Panc1 (cell line): Measurements from ENCODE around the gene MFGE8. TPM values are rescaled to one million over a fixed set of nuclear protein-coding genes. Genes with fewer than 3 reads are reported as not detected.
A peak's percentile ranks its signal among the peaks of the same experiment; 100 is the strongest.

Source experiments
- ATAC-seq: fragments of 200-7000 bp; cut with Tn5 transposase; 2 replicates; pipeline ENCODE4 v1.9.1; 2020; ENCODE audit warnings: mild to moderate bottlenecking, moderate library complexity
- BruUV-seq: library from RNA; stranded (reverse); fragments of 400-500 nt; replicated peaks from 2 replicates; lab custom pipeline; 2021; lab: Mats Ljungman, UMichigan
- CTCF ChIA-PET: fragments of 300-600 bp; sonication (Branson Sonifier 250); formaldehyde crosslinking; loops from one replicate; lab custom pipeline; 2022; ENCODE audit warnings: antibody characterized with exemption; lab: Charles Lee
- POLR2A ChIA-PET: fragments of 300-600 bp; sonication (Branson Sonifier 250); formaldehyde crosslinking; loops from one replicate; lab custom pipeline; 2022; ENCODE audit warnings: antibody characterized with exemption; lab: Charles Lee
- DNase-seq: peaks from one replicate; pipeline ENCODE4 v3.0.0-alpha.2; 2010; ENCODE audit warnings: low read depth, low spot score
- H3K27ac ChIP-seq: 2 replicates; pipeline ENCODE4 v1.5.1; 2011; ENCODE audit warnings: mild to moderate bottlenecking, low read length, inconsistent platforms
- H3K27me3 ChIP-seq: fragments of 200-500 bp; sonication (Bioruptor generic); 2 replicates; pipeline ENCODE4 v1.6.0; 2014; ENCODE audit warnings: low read length, inconsistent platforms; ENCODE audit not compliant: control insufficient read depth, insufficient read depth
- H3K36me3 ChIP-seq: fragments of 200-500 bp; sonication (Bioruptor generic); 2 replicates; pipeline ENCODE4 v1.5.1; 2014; ENCODE audit warnings: inconsistent platforms, mild to moderate bottlenecking, low read length, moderate library complexity; ENCODE audit not compliant: control insufficient read depth, insufficient read depth
- H3K4me1 ChIP-seq: 2 replicates; pipeline ENCODE4 v1.5.1; 2011; ENCODE audit warnings: inconsistent platforms, mild to moderate bottlenecking, low read length, moderate library complexity; ENCODE audit not compliant: control insufficient read depth, insufficient read depth
- H3K4me3 ChIP-seq, 2 experiments: 2 replicates each; pipeline ENCODE4 v1.5.1; 2011 to 2012; ENCODE audit warnings: low read depth in 2 of 2, low read length in 2 of 2, mild to moderate bottlenecking in 2 of 2, inconsistent platforms in 1 of 2, moderate library complexity in 1 of 2
- H3K9me3 ChIP-seq: fragments of 200-500 bp; sonication (Bioruptor generic); 2 replicates; pipeline ENCODE4 v1.5.1; 2014; ENCODE audit warnings: low read depth, mild to moderate bottlenecking, inconsistent platforms, low read length, moderate library complexity; ENCODE audit not compliant: control insufficient read depth, insufficient read depth
- POLR2AphosphoS5 ChIP-seq: IDR thresholded peaks from 2 replicates; pipeline ENCODE4 v1.6.1; 2012; ENCODE audit warnings: mild to moderate bottlenecking, low read depth, low read length, moderate library complexity
- SIN3A ChIP-seq: IDR thresholded peaks from 2 replicates; pipeline ENCODE4 v1.6.1; 2012; ENCODE audit warnings: low read depth, mild to moderate bottlenecking, low read length, moderate library complexity, borderline replicate concordance; ENCODE audit not compliant: insufficient read depth
- TCF7L2 ChIP-seq: IDR thresholded peaks from 2 replicates; pipeline ENCODE4 v1.6.1; 2011; ENCODE audit warnings: mild to moderate bottlenecking, low read depth, low read length, inconsistent platforms
- in situ Hi-C: cut with HindIII; loops from 2 replicates; pipeline ENCODE4 v1.10.0; 2016; ENCODE audit warnings: low sequenced_read_pairs, low pct_unique_long_range_greater_than_20kb
- intact Hi-C: fragments of 100-400 bp; cut with micrococcal nuclease; formaldehyde crosslinking; loops from one replicate; pipeline ENCODE4 v1.10.0; 2022; ENCODE audit not compliant: unreplicated experiment
- total RNA-seq: library from RNA; stranded (reverse); gene quantifications from one replicate; pipeline ENCODE4 v1.2.1, GENCODE V29; 2021; ENCODE audit not compliant: unreplicated experiment
- TF ChIP-seq, protein P1 (sequence below): fragments of 450-650 bp; IDR thresholded peaks from 2 replicates; pipeline ENCODE4 v1.5.1; 2017; ENCODE audit warnings: mild to moderate bottlenecking
- TF ChIP-seq, protein P2 (sequence below), 2 experiments: IDR thresholded peaks; 2 replicates each; pipeline ENCODE4 v1.6.1; 2011 to 2012; ENCODE audit warnings: low read depth in 2 of 2, control low read depth in 1 of 2, low read length in 1 of 2, mild to moderate bottlenecking in 1 of 2, moderate library complexity in 1 of 2; ENCODE audit not compliant: insufficient read depth in 1 of 2

MFGE8 gene
- total RNA-seq, 1 experiment from 2014 or later = 1,799 TPM

DNA sequence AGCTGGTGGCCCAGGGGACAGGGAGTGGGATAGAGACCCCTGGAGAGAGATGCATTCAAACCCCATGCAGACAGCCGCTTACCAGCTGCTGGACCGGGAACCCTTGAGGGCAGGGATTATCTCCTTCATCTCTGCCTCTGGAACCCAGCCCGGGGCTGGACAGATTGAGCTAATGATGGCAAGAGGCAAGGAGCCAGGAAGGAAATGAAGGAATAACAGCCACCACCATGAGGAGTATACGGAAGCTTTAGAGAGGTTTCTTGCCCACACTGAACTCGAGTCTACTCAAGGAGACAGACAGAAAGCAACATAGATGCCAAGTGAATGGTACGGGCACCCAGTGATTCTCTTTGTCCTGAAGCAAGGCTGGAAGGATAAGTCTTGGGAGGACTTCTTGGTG, 41.1 kb downstream of the MFGE8 start:
- TF ChIP-seq, protein P1, sequence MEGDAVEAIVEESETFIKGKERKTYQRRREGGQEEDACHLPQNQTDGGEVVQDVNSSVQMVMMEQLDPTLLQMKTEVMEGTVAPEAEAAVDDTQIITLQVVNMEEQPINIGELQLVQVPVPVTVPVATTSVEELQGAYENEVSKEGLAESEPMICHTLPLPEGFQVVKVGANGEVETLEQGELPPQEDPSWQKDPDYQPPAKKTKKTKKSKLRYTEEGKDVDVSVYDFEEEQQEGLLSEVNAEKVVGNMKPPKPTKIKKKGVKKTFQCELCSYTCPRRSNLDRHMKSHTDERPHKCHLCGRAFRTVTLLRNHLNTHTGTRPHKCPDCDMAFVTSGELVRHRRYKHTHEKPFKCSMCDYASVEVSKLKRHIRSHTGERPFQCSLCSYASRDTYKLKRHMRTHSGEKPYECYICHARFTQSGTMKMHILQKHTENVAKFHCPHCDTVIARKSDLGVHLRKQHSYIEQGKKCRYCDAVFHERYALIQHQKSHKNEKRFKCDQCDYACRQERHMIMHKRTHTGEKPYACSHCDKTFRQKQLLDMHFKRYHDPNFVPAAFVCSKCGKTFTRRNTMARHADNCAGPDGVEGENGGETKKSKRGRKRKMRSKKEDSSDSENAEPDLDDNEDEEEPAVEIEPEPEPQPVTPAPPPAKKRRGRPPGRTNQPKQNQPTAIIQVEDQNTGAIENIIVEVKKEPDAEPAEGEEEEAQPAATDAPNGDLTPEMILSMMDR = no peak
- no peak for TF ChIP-seq SIN3A
- TF ChIP-seq TCF7L2 = no peak
- TF ChIP-seq, protein P2, sequence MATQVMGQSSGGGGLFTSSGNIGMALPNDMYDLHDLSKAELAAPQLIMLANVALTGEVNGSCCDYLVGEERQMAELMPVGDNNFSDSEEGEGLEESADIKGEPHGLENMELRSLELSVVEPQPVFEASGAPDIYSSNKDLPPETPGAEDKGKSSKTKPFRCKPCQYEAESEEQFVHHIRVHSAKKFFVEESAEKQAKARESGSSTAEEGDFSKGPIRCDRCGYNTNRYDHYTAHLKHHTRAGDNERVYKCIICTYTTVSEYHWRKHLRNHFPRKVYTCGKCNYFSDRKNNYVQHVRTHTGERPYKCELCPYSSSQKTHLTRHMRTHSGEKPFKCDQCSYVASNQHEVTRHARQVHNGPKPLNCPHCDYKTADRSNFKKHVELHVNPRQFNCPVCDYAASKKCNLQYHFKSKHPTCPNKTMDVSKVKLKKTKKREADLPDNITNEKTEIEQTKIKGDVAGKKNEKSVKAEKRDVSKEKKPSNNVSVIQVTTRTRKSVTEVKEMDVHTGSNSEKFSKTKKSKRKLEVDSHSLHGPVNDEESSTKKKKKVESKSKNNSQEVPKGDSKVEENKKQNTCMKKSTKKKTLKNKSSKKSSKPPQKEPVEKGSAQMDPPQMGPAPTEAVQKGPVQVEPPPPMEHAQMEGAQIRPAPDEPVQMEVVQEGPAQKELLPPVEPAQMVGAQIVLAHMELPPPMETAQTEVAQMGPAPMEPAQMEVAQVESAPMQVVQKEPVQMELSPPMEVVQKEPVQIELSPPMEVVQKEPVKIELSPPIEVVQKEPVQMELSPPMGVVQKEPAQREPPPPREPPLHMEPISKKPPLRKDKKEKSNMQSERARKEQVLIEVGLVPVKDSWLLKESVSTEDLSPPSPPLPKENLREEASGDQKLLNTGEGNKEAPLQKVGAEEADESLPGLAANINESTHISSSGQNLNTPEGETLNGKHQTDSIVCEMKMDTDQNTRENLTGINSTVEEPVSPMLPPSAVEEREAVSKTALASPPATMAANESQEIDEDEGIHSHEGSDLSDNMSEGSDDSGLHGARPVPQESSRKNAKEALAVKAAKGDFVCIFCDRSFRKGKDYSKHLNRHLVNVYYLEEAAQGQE (IDR thresholded peaks at IDR 0.05; ENCODE audit: insufficient read depth in 1 of 2, low read depth in 2 of 2, low read length in 1 of 2) = no peak
- TF ChIP-seq POLR2AphosphoS5 = no peak
- DNase-seq (no peak), ATAC-seq (peak; percentile 18; the same call in 1 of the 2 replicates)
- ChIA-PET CTCF (no interaction called here), POLR2A (interaction anchor here (0.6 kb wide), 2 partner anchors 9 to 159 kb away, joined by 3 read pairs; no protein-coding TSS in a partner anchor)
- H3K9me3 ChIP-seq = no peaks in the 10 kb centered on the region
- H3K4me1 ChIP-seq = peaks cover 7% of the 10 kb centered on the region; the same call in 1 of the 2 replicates
- H3K36me3 ChIP-seq = no peaks in the 10 kb centered on the region
- no peaks in the 10 kb centered on the region for H3K27me3 ChIP-seq
- intact Hi-C loops (no loop called here), in situ Hi-C loops (no loop called here)
- no peak overlapping the region for H3K4me3 ChIP-seq
- BruUV-seq = no TSS peak
- H3K27ac ChIP-seq = no peak overlapping the region

DNA sequence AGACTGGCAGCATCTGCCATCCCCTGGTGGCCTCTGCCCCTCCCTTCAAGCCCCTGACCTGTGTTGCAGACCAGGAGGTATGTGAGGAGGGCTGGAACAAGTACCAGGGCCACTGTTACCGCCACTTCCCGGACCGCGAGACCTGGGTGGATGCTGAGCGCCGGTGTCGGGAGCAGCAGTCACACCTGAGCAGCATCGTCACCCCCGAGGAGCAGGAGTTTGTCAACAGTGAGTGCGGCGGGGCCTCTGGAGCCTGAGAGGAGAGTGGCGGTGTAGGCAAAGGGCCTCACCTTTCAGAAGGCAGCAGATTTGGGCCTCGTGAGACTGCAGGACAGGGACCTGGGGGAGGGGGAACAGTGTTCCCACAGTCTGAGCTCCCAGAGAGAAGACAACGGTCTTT, 41.9 kb downstream of the MFGE8 start:
- H3K36me3 ChIP-seq = no peaks in the 10 kb centered on the region
- no peaks in the 10 kb centered on the region for H3K9me3 ChIP-seq
- no peak for DNase-seq
- peaks cover 7% of the 10 kb centered on the region; the same call in 1 of the 2 replicates for H3K4me1 ChIP-seq
- TF ChIP-seq, protein P1 = no peak
- TF ChIP-seq, protein P2 (IDR thresholded peaks at IDR 0.05; ENCODE audit: insufficient read depth in 1 of 2, low read depth in 2 of 2, low read length in 1 of 2) = no peak
- TF ChIP-seq POLR2AphosphoS5 (no peak), TCF7L2 (no peak), SIN3A (no peak)
- H3K4me3 ChIP-seq = no peak overlapping the region
- ChIA-PET POLR2A (interaction anchor here (0.6 kb wide), 2 partner anchors 8 to 159 kb away, joined by 3 read pairs; no protein-coding TSS in a partner anchor), CTCF (no interaction called here)
- no peak overlapping the region for H3K27ac ChIP-seq
- H3K27me3 ChIP-seq = no peaks in the 10 kb centered on the region
- no peak for ATAC-seq
- no TSS peak for BruUV-seq
- in situ Hi-C loops (no loop called here), intact Hi-C loops (no loop called here)
